Activated CD8-positive, alpha-beta T cell treated with anti-CD3 and anti-CD28 coated beads for 36 hours (primary cell): ENCODE measurements around the gene CCDC97. TPM values are rescaled to one million over a fixed set of nuclear protein-coding genes. Genes with fewer than 3 reads are reported as not detected.

Experiments
- ATAC-seq: fragments of 200-7000 bp; cut with Tn5 transposase; one replicate; pipeline ENCODE4 v1.10.0; 2021; ENCODE audit warnings: mild to moderate bottlenecking, moderate library complexity
- CTCF ChIA-PET: fragments of 350-600 bp; sonication (Branson Sonifier 250); formaldehyde crosslinking; loops from one replicate; lab custom pipeline; 2021; ENCODE audit warnings: antibody characterized with exemption; lab: Charles Lee
- POLR2A ChIA-PET: fragments of 350-600 bp; sonication (Branson Sonifier 250); formaldehyde crosslinking; loops from one replicate; lab custom pipeline; 2021; ENCODE audit warnings: antibody characterized with exemption; lab: Charles Lee
- DNase-seq: peaks from one replicate; pipeline ENCODE4 v3.0.0-alpha.2; 2020
- H3K27ac Mint-ChIP-seq: one replicate; pipeline ENCODE4 v1.8.0; 2021; ENCODE audit warnings: mild to moderate bottlenecking, mixed read lengths
- H3K27me3 Mint-ChIP-seq: one replicate; pipeline ENCODE4 v1.8.0; 2021; ENCODE audit warnings: mixed read lengths
- H3K36me3 Mint-ChIP-seq: one replicate; pipeline ENCODE4 v1.8.0; 2021; ENCODE audit warnings: low read depth, mixed read lengths
- H3K4me1 Mint-ChIP-seq: one replicate; pipeline ENCODE4 v1.8.0; 2021; ENCODE audit warnings: low read depth, mixed read lengths
- H3K4me3 Mint-ChIP-seq: one replicate; pipeline ENCODE4 v1.8.0; 2021; ENCODE audit warnings: mild to moderate bottlenecking, moderate library complexity, mixed read lengths
- H3K9me3 Mint-ChIP-seq: one replicate; pipeline ENCODE4 v1.8.0; 2021; ENCODE audit warnings: mixed read lengths
- intact Hi-C: fragments of 100-400 bp; cut with micrococcal nuclease; formaldehyde crosslinking; loops from one replicate; pipeline ENCODE4 v1.10.0; 2022
- total RNA-seq, 2 experiments: library from RNA; stranded (reverse); gene quantifications; one replicate each; pipeline ENCODE4 v1.2.3, GENCODE V29; 2021
- TF ChIP-seq, protein P1 (sequence below): fragments of 200-600 bp; IDR thresholded peaks from one replicate; pipeline ENCODE4 v1.8.0; 2022; ENCODE audit warnings: antibody characterized with exemption, mild to moderate bottlenecking

Gene CCDC97
- total RNA-seq, 2 experiments from 2014 or later: 15.9 to 20.4 TPM

DNA sequence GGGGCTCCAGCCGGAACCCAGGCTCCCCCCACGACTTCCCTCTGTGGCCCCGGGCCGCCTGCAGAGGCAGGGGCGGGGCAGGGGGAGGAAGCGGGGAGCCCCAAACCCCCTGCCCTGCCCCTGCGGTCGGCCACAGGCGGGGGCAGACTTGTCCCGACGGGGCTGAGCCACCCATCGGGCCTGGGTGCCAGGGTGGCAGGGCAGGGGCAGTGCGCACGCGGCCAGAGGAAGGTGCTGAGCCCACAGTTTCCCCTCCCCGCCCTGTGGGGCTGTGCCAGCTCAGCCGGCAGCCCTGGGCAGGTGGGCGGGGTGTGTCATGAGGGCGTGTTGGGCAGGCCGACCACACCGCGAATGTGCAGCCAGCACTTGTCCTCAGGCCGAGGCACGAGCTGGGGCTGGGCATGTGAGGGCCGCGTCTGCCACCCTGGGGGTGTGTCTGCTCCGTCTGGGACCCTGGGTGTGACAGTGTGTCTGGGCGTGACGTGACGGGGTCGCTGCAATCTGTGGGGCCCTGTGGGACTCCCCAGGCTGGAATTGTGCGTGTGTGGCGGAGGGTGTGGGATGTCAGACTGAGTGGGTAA is 17.7 kb downstream of the CCDC97 start:
- ChIA-PET CTCF (interaction anchor here (1.0 to 1.7 kb wide), 4 partner anchors 19 to 64 kb away, joined by 3 to 7 read pairs (median 6); partner anchors contain the start of gene HNRNPUL1), POLR2A (interaction anchor here (0.7 to 4.1 kb wide), 10 partner anchors 8 to 64 kb away, joined by 3 to 29 read pairs (median 4); partner anchors contain the start of genes CCDC97 and HNRNPUL1)
- ATAC-seq: peak; percentile 73
- no peaks in the 10 kb centered on the region for H3K27me3 Mint-ChIP-seq
- DNase-seq: peak; percentile 94
- peak overlapping the region; percentile 96 for H3K27ac Mint-ChIP-seq
- H3K36me3 Mint-ChIP-seq: peaks cover 52% of the 10 kb centered on the region
- no peaks in the 10 kb centered on the region for H3K9me3 Mint-ChIP-seq
- intact Hi-C loops: no loop called here
- H3K4me3 Mint-ChIP-seq: peak overlapping the region; percentile 65
- peaks cover 68% of the 10 kb centered on the region for H3K4me1 Mint-ChIP-seq
- TF ChIP-seq, protein P1, sequence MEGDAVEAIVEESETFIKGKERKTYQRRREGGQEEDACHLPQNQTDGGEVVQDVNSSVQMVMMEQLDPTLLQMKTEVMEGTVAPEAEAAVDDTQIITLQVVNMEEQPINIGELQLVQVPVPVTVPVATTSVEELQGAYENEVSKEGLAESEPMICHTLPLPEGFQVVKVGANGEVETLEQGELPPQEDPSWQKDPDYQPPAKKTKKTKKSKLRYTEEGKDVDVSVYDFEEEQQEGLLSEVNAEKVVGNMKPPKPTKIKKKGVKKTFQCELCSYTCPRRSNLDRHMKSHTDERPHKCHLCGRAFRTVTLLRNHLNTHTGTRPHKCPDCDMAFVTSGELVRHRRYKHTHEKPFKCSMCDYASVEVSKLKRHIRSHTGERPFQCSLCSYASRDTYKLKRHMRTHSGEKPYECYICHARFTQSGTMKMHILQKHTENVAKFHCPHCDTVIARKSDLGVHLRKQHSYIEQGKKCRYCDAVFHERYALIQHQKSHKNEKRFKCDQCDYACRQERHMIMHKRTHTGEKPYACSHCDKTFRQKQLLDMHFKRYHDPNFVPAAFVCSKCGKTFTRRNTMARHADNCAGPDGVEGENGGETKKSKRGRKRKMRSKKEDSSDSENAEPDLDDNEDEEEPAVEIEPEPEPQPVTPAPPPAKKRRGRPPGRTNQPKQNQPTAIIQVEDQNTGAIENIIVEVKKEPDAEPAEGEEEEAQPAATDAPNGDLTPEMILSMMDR: no peak

DNA sequence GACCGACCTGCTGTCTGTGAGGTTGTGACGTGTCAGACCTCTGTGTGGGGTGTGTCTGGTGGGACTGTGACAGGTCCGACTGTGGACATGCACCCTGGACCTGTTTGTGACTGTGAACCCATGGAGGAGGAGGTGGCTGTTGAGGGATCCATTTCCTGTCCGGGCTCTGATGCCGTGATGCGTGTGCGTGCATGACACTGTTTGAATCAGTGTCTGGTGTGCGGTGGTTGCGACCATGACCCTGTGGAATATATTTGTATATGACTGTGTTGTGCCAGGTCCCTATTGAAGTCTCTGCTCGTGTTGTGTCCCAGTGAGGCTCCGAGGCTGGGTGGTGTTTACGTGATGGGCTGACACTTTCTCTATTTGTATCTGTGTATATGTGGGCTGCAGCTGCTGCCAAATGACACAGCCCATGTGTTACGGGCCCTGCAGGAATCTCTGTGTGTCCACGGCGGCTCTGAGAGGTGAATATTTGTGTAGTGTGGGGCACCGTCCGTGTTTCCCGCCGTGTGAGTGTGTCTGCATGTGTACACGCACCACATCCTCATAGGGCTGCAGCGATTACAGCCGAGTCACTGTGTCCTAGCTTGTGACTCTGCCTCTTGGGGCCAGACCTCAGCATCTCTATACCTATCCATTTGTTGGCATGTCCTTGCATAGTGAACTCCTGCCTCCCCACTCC is 18.3 kb downstream of the CCDC97 start:
- POLR2A ChIA-PET: interaction anchor here (0.9 to 4.1 kb wide), 6 partner anchors 11 to 64 kb away, joined by 3 to 29 read pairs (median 8); partner anchors contain the start of genes CCDC97 and HNRNPUL1
- peaks cover 49% of the 10 kb centered on the region for H3K36me3 Mint-ChIP-seq
- H3K4me3 Mint-ChIP-seq: peak overlapping the region; percentile 65
- DNase-seq: peak; percentile 87
- H3K4me1 Mint-ChIP-seq: peaks cover 64% of the 10 kb centered on the region
- peak overlapping the region; percentile 96 for H3K27ac Mint-ChIP-seq
- ATAC-seq: peak; percentile 62
- H3K27me3 Mint-ChIP-seq: no peaks in the 10 kb centered on the region
- no peaks in the 10 kb centered on the region for H3K9me3 Mint-ChIP-seq
- CTCF ChIA-PET: interaction anchor here (1.0 to 1.7 kb wide), 3 partner anchors 20 to 66 kb away, joined by 4 to 7 read pairs (median 4); no protein-coding TSS in a partner anchor
- intact Hi-C loops: no loop called here
- TF ChIP-seq, protein P1: no peak

DNA sequence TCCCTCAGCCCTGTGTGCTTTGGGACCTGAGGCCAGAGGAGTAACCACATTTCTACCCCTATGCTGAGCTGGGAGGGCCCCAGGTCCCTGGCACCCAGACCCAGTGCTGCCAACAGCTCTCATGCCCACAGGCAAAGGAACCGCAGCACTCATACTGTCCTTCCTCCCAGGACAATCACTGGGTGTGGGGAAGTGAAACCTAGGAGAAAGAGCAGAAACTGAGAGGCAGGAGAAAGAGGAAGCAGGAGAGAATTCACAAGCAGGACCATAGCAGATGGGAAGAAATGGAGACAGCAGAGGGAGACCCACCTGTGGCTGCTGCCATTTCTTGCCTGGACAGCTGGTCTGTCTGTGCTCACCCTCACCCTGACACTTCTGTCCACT is 18.9 kb downstream of the CCDC97 start:
- intact Hi-C loops: no loop called here
- Mint-ChIP-seq H3K36me3 (peaks cover 54% of the 10 kb centered on the region), H3K27me3 (no peaks in the 10 kb centered on the region), H3K4me3 (peak overlapping the region; percentile 65), H3K4me1 (peaks cover 65% of the 10 kb centered on the region), H3K9me3 (no peaks in the 10 kb centered on the region), H3K27ac (peak overlapping the region; percentile 96)
- POLR2A ChIA-PET: interaction anchor here (1.0 to 4.1 kb wide), 4 partner anchors 10 to 26 kb away, joined by 3 to 29 read pairs (median 14); partner anchors contain the start of gene CCDC97
- DNase-seq: no peak
- CTCF ChIA-PET: interaction anchor here (1.0 to 1.7 kb wide), 2 partner anchors 20 to 66 kb away, joined by 4 read pairs; no protein-coding TSS in a partner anchor
- TF ChIP-seq, protein P1: no peak
- no peak for ATAC-seq

DNA sequence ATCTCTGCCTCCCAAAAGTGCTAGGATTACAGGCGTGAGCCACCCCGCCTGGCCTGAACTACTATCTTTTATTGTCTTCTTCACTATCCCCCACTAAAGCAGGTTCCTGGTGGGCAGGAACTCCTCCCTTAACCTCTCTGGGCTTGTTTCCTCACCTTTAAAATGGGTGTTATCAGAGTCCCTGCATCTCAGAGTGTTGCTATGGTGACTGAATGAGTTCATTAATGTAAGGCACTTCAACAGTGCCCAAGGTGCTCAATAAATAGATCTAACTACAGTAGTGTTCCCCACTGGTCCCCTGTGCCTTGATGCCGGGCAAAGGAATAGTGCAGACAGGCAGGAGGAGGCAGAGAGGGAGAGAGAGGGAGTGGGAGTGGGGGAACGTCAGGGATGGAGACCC is 20.5 kb downstream of the CCDC97 start:
- peaks cover 56% of the 10 kb centered on the region for H3K36me3 Mint-ChIP-seq
- H3K4me3 Mint-ChIP-seq: no peak overlapping the region
- no peaks in the 10 kb centered on the region for H3K9me3 Mint-ChIP-seq
- H3K27me3 Mint-ChIP-seq: no peaks in the 10 kb centered on the region
- DNase-seq (no peak), ATAC-seq (no peak)
- H3K4me1 Mint-ChIP-seq: peaks cover 59% of the 10 kb centered on the region
- intact Hi-C loops: no loop called here
- H3K27ac Mint-ChIP-seq: peak overlapping the region; percentile 71
- TF ChIP-seq, protein P1: no peak
- ChIA-PET POLR2A (no interaction called here), CTCF (no interaction called here)
